DOHH2 (cell line): ENCODE data around the gene MAP4K5.

ENCODE experiments used
- H3F3A ChIP-seq: fragments of 200-600 bp; sonication (generic), shearing (Covaris generic); 2 replicates; pipeline ENCODE4 v1.6.0; 2016; ENCODE audit warnings: antibody characterized with exemption, mild to moderate bottlenecking; ENCODE audit not compliant: control insufficient read depth, insufficient read depth
- H3K27ac ChIP-seq: fragments of 200-600 bp; sonication (generic); 2 replicates; pipeline ENCODE4 v1.5.1; 2014; ENCODE audit warnings: low read depth, mild to moderate bottlenecking, low read length, moderate library complexity
- H3K27me3 ChIP-seq: fragments of 200-600 bp; sonication (generic); 2 replicates; pipeline ENCODE4 v1.6.1; 2014; ENCODE audit warnings: mild to moderate bottlenecking, low read length, mixed read lengths; ENCODE audit not compliant: control insufficient read depth
- H3K36me3 ChIP-seq: fragments of 200-600 bp; sonication (generic); 2 replicates; pipeline ENCODE4 v1.6.1; 2014; ENCODE audit warnings: mild to moderate bottlenecking, low read length, moderate library complexity, mixed read lengths; ENCODE audit not compliant: control insufficient read depth
- H3K4me1 ChIP-seq: fragments of 200-600 bp; sonication (generic); 2 replicates; pipeline ENCODE4 v1.6.1; 2014; ENCODE audit warnings: mild to moderate bottlenecking, low read length, mixed read lengths; ENCODE audit not compliant: control insufficient read depth
- H3K4me2 ChIP-seq: fragments of 200-600 bp; sonication (generic); 2 replicates; pipeline ENCODE4 v1.6.0; 2014; ENCODE audit warnings: mild to moderate bottlenecking, low read length, moderate library complexity
- H3K4me3 ChIP-seq: fragments of 200-600 bp; sonication (generic); 2 replicates; pipeline ENCODE4 v1.5.1; 2014; ENCODE audit warnings: mild to moderate bottlenecking, low read length, mixed read lengths
- H3K79me2 ChIP-seq: fragments of 200-600 bp; sonication (generic); 2 replicates; pipeline ENCODE4 v1.6.1; 2014; ENCODE audit warnings: mild to moderate bottlenecking, low read length, mixed read lengths; ENCODE audit not compliant: control insufficient read depth
- H3K9me2 ChIP-seq: fragments of 200-600 bp; sonication (generic); replicated peaks from 2 replicates; pipeline ENCODE4 v1.6.1; 2014; ENCODE audit warnings: mild to moderate bottlenecking, low read length, mixed read lengths; ENCODE audit not compliant: control insufficient read depth
- H3K9me3 ChIP-seq: fragments of 200-600 bp; sonication (generic); 2 replicates; pipeline ENCODE4 v1.6.1; 2014; ENCODE audit warnings: antibody characterized with exemption, low read length, mixed read lengths; ENCODE audit not compliant: control insufficient read depth, insufficient read depth
- H4K20me1 ChIP-seq: fragments of 200-600 bp; sonication (generic); 2 replicates; pipeline ENCODE4 v1.6.0; 2014; ENCODE audit warnings: low read depth, mild to moderate bottlenecking, antibody characterized with exemption, low read length, moderate library complexity; ENCODE audit not compliant: control insufficient read depth, insufficient read depth
- EZH2phosphoT487 ChIP-seq: fragments of 200-600 bp; sonication (generic); IDR thresholded peaks from 2 replicates; pipeline ENCODE4 v1.6.1; 2017; ENCODE audit warnings: borderline replicate concordance, mild to moderate bottlenecking, antibody characterized with exemption, low read length, moderate library complexity, mixed read lengths
- TF ChIP-seq, protein P1 (sequence below): fragments of 200-600 bp; sonication (generic); IDR thresholded peaks from one replicate; pipeline ENCODE4 v1.5.1; 2014; ENCODE audit warnings: antibody characterized with exemption, mild to moderate bottlenecking, low read depth, low read length; ENCODE audit not compliant: poor library complexity, severe bottlenecking

Gene MAP4K5

GRCh38 chr14:50550294-50550693 is 17.9 kb upstream of the MAP4K5 start:
- H3K9me3 ChIP-seq: no peaks in the 10 kb centered on the region
- no peaks in the 10 kb centered on the region for H4K20me1 ChIP-seq
- 0 out of 2 replicates have a peak, but pooled peaks cover 3% of the 10 kb centered on the region for H3K4me1 ChIP-seq
- H3K36me3 ChIP-seq: no peaks in the 10 kb centered on the region
- TF ChIP-seq EZH2phosphoT487: no peak
- no peak overlapping the region for H3K27ac ChIP-seq
- H3K27me3 ChIP-seq: 0 out of 2 replicates have a peak, but pooled peaks cover 4% of the 10 kb centered on the region
- no peak overlapping the region for H3K4me2 ChIP-seq
- no peak overlapping the region for H3K4me3 ChIP-seq
- H3F3A ChIP-seq: no peaks in the 10 kb centered on the region
- H3K9me2 ChIP-seq: no peaks in the 10 kb centered on the region
- no peaks in the 10 kb centered on the region for H3K79me2 ChIP-seq

DNA sequence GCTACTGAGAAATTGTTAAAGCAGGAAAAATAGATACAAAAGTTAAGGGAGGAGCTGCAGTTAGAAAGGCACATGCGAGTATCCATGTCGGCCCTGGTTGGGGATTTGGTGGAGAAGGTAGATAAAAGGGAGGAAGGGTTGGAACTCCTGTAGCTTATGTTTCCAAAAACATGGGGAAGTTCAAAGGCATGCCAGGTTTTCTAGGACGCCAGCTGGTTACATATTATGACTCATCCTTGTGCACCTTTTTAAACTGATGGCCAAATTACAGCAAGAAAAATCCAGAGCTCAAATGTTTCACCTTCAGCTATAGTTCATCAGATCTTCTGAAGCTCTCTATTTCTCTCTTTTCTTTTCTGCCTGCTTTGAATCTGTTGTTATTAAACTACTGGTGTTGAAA is 13.2 kb upstream of the MAP4K5 start:
- Histone ChIP-seq H3F3A (no peaks in the 10 kb centered on the region), H3K36me3 (no peaks in the 10 kb centered on the region), H3K9me2 (no peaks in the 10 kb centered on the region), H4K20me1 (no peaks in the 10 kb centered on the region), H3K27me3 (no peaks in the 10 kb centered on the region), H3K4me3 (no peak overlapping the region), H3K79me2 (no peaks in the 10 kb centered on the region), H3K4me2 (no peak overlapping the region), H3K27ac (no peak overlapping the region), H3K4me1 (peaks cover 14% of the 10 kb centered on the region), H3K9me3 (no peaks in the 10 kb centered on the region)
- TF ChIP-seq EZH2phosphoT487: no peak
- TF ChIP-seq, protein P1, sequence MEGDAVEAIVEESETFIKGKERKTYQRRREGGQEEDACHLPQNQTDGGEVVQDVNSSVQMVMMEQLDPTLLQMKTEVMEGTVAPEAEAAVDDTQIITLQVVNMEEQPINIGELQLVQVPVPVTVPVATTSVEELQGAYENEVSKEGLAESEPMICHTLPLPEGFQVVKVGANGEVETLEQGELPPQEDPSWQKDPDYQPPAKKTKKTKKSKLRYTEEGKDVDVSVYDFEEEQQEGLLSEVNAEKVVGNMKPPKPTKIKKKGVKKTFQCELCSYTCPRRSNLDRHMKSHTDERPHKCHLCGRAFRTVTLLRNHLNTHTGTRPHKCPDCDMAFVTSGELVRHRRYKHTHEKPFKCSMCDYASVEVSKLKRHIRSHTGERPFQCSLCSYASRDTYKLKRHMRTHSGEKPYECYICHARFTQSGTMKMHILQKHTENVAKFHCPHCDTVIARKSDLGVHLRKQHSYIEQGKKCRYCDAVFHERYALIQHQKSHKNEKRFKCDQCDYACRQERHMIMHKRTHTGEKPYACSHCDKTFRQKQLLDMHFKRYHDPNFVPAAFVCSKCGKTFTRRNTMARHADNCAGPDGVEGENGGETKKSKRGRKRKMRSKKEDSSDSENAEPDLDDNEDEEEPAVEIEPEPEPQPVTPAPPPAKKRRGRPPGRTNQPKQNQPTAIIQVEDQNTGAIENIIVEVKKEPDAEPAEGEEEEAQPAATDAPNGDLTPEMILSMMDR: no peak

- Histone ChIP-seq H3K4me2 (no peak overlapping the region), H3K27ac (no peak overlapping the region), H4K20me1 (no peaks in the 10 kb centered on the region), H3K36me3 (no peaks in the 10 kb centered on the region), H3K9me3 (no peaks in the 10 kb centered on the region), H3K79me2 (no peaks in the 10 kb centered on the region), H3K4me1 (peaks cover 14% of the 10 kb centered on the region), H3K4me3 (no peak overlapping the region), H3F3A (no peaks in the 10 kb centered on the region), H3K27me3 (no peaks in the 10 kb centered on the region), H3K9me2 (no peaks in the 10 kb centered on the region)
- no peak for TF ChIP-seq EZH2phosphoT487
Observed at GRCh38 chr14:50544911-50545310, 12.5 kb upstream of the MAP4K5 start.

- H4K20me1 ChIP-seq: no peaks in the 10 kb centered on the region
- TF ChIP-seq, protein P1: peak; percentile 85
- no peak for TF ChIP-seq EZH2phosphoT487
- H3K27ac ChIP-seq: no peak overlapping the region
- H3K9me3 ChIP-seq: no peaks in the 10 kb centered on the region; the same call in 1 of the 2 replicates
- H3K79me2 ChIP-seq: no peaks in the 10 kb centered on the region
- H3K4me2 ChIP-seq: peak overlapping the region; percentile 5; the same call in 1 of the 2 replicates
- H3K4me1 ChIP-seq: peaks cover 14% of the 10 kb centered on the region
- H3K4me3 ChIP-seq: no peak overlapping the region
- no peaks in the 10 kb centered on the region for H3K27me3 ChIP-seq
- no peaks in the 10 kb centered on the region for H3K36me3 ChIP-seq
- H3K9me2 ChIP-seq: no peaks in the 10 kb centered on the region
- no peaks in the 10 kb centered on the region for H3F3A ChIP-seq
Observed at GRCh38 chr14:50542941-50543418, 10.6 kb upstream of the MAP4K5 start.
